Activated CD8-positive, alpha-beta T cell treated with anti-CD3 and anti-CD28 coated beads, Interleukin-2, amount 10 ng/mL, durations not matched to agents 7 days and 5 days (primary cell): ENCODE results near the gene RFTN2. TPM values are rescaled to one million over a fixed set of nuclear protein-coding genes. Genes with fewer than 3 reads are reported as not detected.
"Not testable (repeated sequence)": the region's sequence is repeated elsewhere in the genome, so short reads cannot be mapped to it uniquely, and the experiment has no call there.

Experiments used
- ATAC-seq: fragments of 150-1000 bp; cut with Tn5 transposase; one replicate; pipeline ENCODE4 v1.10.0; 2021; ENCODE audit warnings: moderate library complexity
- CTCF ChIA-PET: fragments of 350-600 bp; sonication (Branson Sonifier 250); formaldehyde crosslinking; loops from one replicate; lab custom pipeline; 2021; ENCODE audit warnings: antibody characterized with exemption; lab: Charles Lee
- POLR2A ChIA-PET: fragments of 350-600 bp; sonication (Branson Sonifier 250); formaldehyde crosslinking; loops from one replicate; lab custom pipeline; 2021; ENCODE audit warnings: antibody characterized with exemption; lab: Charles Lee
- DNase-seq: peaks from one replicate; pipeline ENCODE4 v3.0.0-alpha.2; 2020
- H3K27ac Mint-ChIP-seq: one replicate; pipeline ENCODE4 v1.8.0; 2021; ENCODE audit warnings: mild to moderate bottlenecking, mixed read lengths
- H3K27me3 Mint-ChIP-seq: one replicate; pipeline ENCODE4 v1.8.0; 2021; ENCODE audit warnings: low read depth, mixed read lengths
- H3K36me3 Mint-ChIP-seq: one replicate; pipeline ENCODE4 v1.8.0; 2021; ENCODE audit warnings: low read depth, mixed read lengths
- H3K4me1 Mint-ChIP-seq: one replicate; pipeline ENCODE4 v1.8.0; 2021; ENCODE audit warnings: low read depth, mixed read lengths
- H3K4me3 Mint-ChIP-seq: one replicate; pipeline ENCODE4 v1.8.0; 2021; ENCODE audit warnings: mild to moderate bottlenecking, mixed read lengths
- H3K9me3 Mint-ChIP-seq: one replicate; pipeline ENCODE4 v1.8.0; 2022; ENCODE audit warnings: mixed read lengths; ENCODE audit not compliant: insufficient read depth
- total RNA-seq, 2 experiments: library from RNA; stranded (reverse); gene quantifications; one replicate each; pipeline ENCODE4 v1.2.3, GENCODE V29; 2021

The RFTN2 gene
- total RNA-seq, 2 experiments from 2014 or later = not detected

GRCh38 chr2:197705121-197705911, 29.9 kb upstream of the RFTN2 start, which contains the start of gene MARS2:
MARS2 (plus strand) TSS chr2:197705369; CDS start chr2:197705406, 37 bp downstream.
- Mint-ChIP-seq H3K9me3 (no peaks in the 10 kb centered on the region), H3K36me3 (peaks cover 28% of the 10 kb centered on the region), H3K4me1 (peaks cover 42% of the 10 kb centered on the region), H3K27ac (peak within 1 kb of the TSS; percentile 88), H3K4me3 (peak within 1 kb of the TSS; percentile 89), H3K27me3 (no peaks in the 10 kb centered on the region)
- ATAC-seq = peak; percentile 91
- peak; percentile 94 for DNase-seq
- POLR2A ChIA-PET = interaction anchor here (0.8 to 2.8 kb wide), 6 partner anchors 11 to 270 kb away, joined by 3 to 12 read pairs (median 7); partner anchors contain the start of genes HSPD1, HSPE1, MOB4 and SF3B1
- CTCF ChIA-PET = interaction anchor here (0.7 to 3.1 kb wide), 5 partner anchors 11 to 906 kb away, joined by 3 to 24 read pairs (median 7); partner anchors contain the start of gene GTF3C3

- ChIA-PET CTCF (interaction anchor here (0.7 to 3.1 kb wide), 3 partner anchors 12 to 905 kb away, joined by 3 to 24 read pairs (median 4); partner anchors contain the start of gene GTF3C3), POLR2A (interaction anchor here (0.8 to 2.8 kb wide), 6 partner anchors 12 to 270 kb away, joined by 3 to 12 read pairs (median 7); partner anchors contain the start of genes HSPD1, HSPE1, MOB4 and SF3B1)
- H3K27me3 Mint-ChIP-seq = peaks cover 2% of the 10 kb centered on the region
- H3K4me3 Mint-ChIP-seq = peak overlapping the region; percentile 89
- peaks cover 22% of the 10 kb centered on the region for H3K36me3 Mint-ChIP-seq
- H3K9me3 Mint-ChIP-seq = peaks cover 4% of the 10 kb centered on the region
- peak overlapping the region; percentile 86 for H3K27ac Mint-ChIP-seq
- ATAC-seq (peak; percentile 51), DNase-seq (no peak)
- H3K4me1 Mint-ChIP-seq = peaks cover 34% of the 10 kb centered on the region
These were observed 29.2 kb upstream of the RFTN2 start for GRCh38 chr2:197704434-197705120.

GRCh38 chr2:197700960-197701359, 25.6 kb upstream of the RFTN2 start:
- peaks cover 6% of the 10 kb centered on the region for H3K9me3 Mint-ChIP-seq
- POLR2A ChIA-PET = interaction anchor here (0.7 kb wide), 1 partner anchor 233 kb away, joined by 5 read pairs; no protein-coding TSS in a partner anchor
- H3K4me1 Mint-ChIP-seq = peaks cover 15% of the 10 kb centered on the region
- no peak for ATAC-seq
- H3K27me3 Mint-ChIP-seq = peaks cover 4% of the 10 kb centered on the region
- H3K4me3 Mint-ChIP-seq = no peak overlapping the region
- DNase-seq = no peak
- CTCF ChIA-PET = no interaction called here
- no peaks in the 10 kb centered on the region for H3K36me3 Mint-ChIP-seq
- no peak overlapping the region for H3K27ac Mint-ChIP-seq

- H3K27ac Mint-ChIP-seq, H3K36me3 Mint-ChIP-seq, H3K27me3 Mint-ChIP-seq, H3K9me3 Mint-ChIP-seq, DNase-seq, CTCF ChIA-PET, H3K4me3 Mint-ChIP-seq, ATAC-seq, POLR2A ChIA-PET: not testable (repeated sequence)
- H3K4me1 Mint-ChIP-seq = peaks cover 12% of the 10 kb centered on the region
These were observed 24.3 kb upstream of the RFTN2 start for GRCh38 chr2:197699724-197700123.

GRCh38 chr2:197696571-197696970, 21.2 kb upstream of the RFTN2 start:
- H3K9me3 Mint-ChIP-seq, ATAC-seq, H3K4me1 Mint-ChIP-seq, POLR2A ChIA-PET, H3K27ac Mint-ChIP-seq, H3K36me3 Mint-ChIP-seq, H3K27me3 Mint-ChIP-seq, DNase-seq, H3K4me3 Mint-ChIP-seq, CTCF ChIA-PET: not testable (repeated sequence)

- H3K36me3 Mint-ChIP-seq, CTCF ChIA-PET, H3K4me1 Mint-ChIP-seq, H3K27ac Mint-ChIP-seq, H3K4me3 Mint-ChIP-seq, ATAC-seq, H3K9me3 Mint-ChIP-seq, DNase-seq, H3K27me3 Mint-ChIP-seq, POLR2A ChIA-PET: not testable (repeated sequence)
These were observed 20.6 kb upstream of the RFTN2 start for GRCh38 chr2:197695971-197696370.

- DNase-seq, H3K27me3 Mint-ChIP-seq, H3K27ac Mint-ChIP-seq, H3K36me3 Mint-ChIP-seq, ATAC-seq, H3K4me3 Mint-ChIP-seq, H3K9me3 Mint-ChIP-seq, H3K4me1 Mint-ChIP-seq, CTCF ChIA-PET, POLR2A ChIA-PET: not testable (repeated sequence)
These were observed 19.8 kb upstream of the RFTN2 start for GRCh38 chr2:197695206-197695605.

- Mint-ChIP-seq H3K27ac (no peak overlapping the region), H3K4me1 (no peaks in the 10 kb centered on the region), H3K36me3 (no peaks in the 10 kb centered on the region), H3K27me3 (peaks cover 17% of the 10 kb centered on the region), H3K9me3 (no peaks in the 10 kb centered on the region), H3K4me3 (no peak overlapping the region)
- DNase-seq = no peak
- ChIA-PET CTCF (no interaction called here), POLR2A (no interaction called here)
- no peak for ATAC-seq
These were observed 2.1 kb upstream of the RFTN2 start for GRCh38 chr2:197677483-197677882.

- Mint-ChIP-seq H3K4me3 (no peak overlapping the region), H3K27me3 (peaks cover 17% of the 10 kb centered on the region), H3K9me3 (no peaks in the 10 kb centered on the region), H3K36me3 (no peaks in the 10 kb centered on the region), H3K4me1 (no peaks in the 10 kb centered on the region), H3K27ac (no peak overlapping the region)
- no peak for ATAC-seq
- ChIA-PET CTCF (no interaction called here), POLR2A (no interaction called here)
- no peak for DNase-seq
These were observed 1.7 kb upstream of the RFTN2 start for GRCh38 chr2:197677056-197677455.

- no peak for ATAC-seq
- no peaks in the 10 kb centered on the region for H3K9me3 Mint-ChIP-seq
- no peak for DNase-seq
- H3K4me3 Mint-ChIP-seq = no peak overlapping the region
- no peak overlapping the region for H3K27ac Mint-ChIP-seq
- ChIA-PET CTCF (no interaction called here), POLR2A (no interaction called here)
- no peaks in the 10 kb centered on the region for H3K4me1 Mint-ChIP-seq
- H3K27me3 Mint-ChIP-seq = peaks cover 19% of the 10 kb centered on the region
- no peaks in the 10 kb centered on the region for H3K36me3 Mint-ChIP-seq
These were observed 363 bp upstream of the RFTN2 start for GRCh38 chr2:197675711-197676188.

- no peak for ATAC-seq
- no peaks in the 10 kb centered on the region for H3K4me1 Mint-ChIP-seq
- no peaks in the 10 kb centered on the region for H3K9me3 Mint-ChIP-seq
- peaks cover 19% of the 10 kb centered on the region for H3K27me3 Mint-ChIP-seq
- H3K27ac Mint-ChIP-seq = no peak overlapping the region
- ChIA-PET CTCF (no interaction called here), POLR2A (no interaction called here)
- no peak overlapping the region for H3K4me3 Mint-ChIP-seq
- no peaks in the 10 kb centered on the region for H3K36me3 Mint-ChIP-seq
- no peak for DNase-seq
These were observed 796 bp downstream of the RFTN2 start for GRCh38 chr2:197674591-197674990.

GRCh38 chr2:197674060-197674459, 1.3 kb downstream of the RFTN2 start:
- ChIA-PET POLR2A (no interaction called here), CTCF (no interaction called here)
- H3K4me3 Mint-ChIP-seq = no peak overlapping the region
- H3K36me3 Mint-ChIP-seq = no peaks in the 10 kb centered on the region
- ATAC-seq = no peak
- H3K27ac Mint-ChIP-seq = no peak overlapping the region
- peaks cover 19% of the 10 kb centered on the region for H3K27me3 Mint-ChIP-seq
- no peaks in the 10 kb centered on the region for H3K9me3 Mint-ChIP-seq
- no peak for DNase-seq
- no peaks in the 10 kb centered on the region for H3K4me1 Mint-ChIP-seq
